Tibial nerve (tissue), 4 donors: ENCODE measurements around the gene CPAMD8.

Experiments
- EP300 ChIP-seq, 2 donors: sonication (generic); formaldehyde crosslinking; IDR thresholded peaks; one replicate each; pipeline ENCODE4 v1.6.1; 2017; ENCODE audit warnings: antibody characterized with exemption in 2 of 2, mild to moderate bottlenecking in 1 of 2
- POLR2A ChIP-seq, 2 donors: fragments of 450-650 bp; IDR thresholded peaks; one replicate each; pipeline ENCODE4 v1.6.1; 2017; ENCODE audit warnings: antibody characterized with exemption in 2 of 2, mild to moderate bottlenecking in 2 of 2, moderate library complexity in 2 of 2
- TF ChIP-seq, protein P1 (sequence below), 5 experiments: fragments of 200-600 bp in 3 of 5; fragments of 450-650 bp in 2 of 5; sonication (generic) in 3 of 5; IDR thresholded peaks; one replicate each; pipeline ENCODE4 v1.5.1; 2016 to 2019; ENCODE audit warnings: antibody characterized with exemption in 5 of 5, mild to moderate bottlenecking in 3 of 5, moderate library complexity in 2 of 5

DNA sequence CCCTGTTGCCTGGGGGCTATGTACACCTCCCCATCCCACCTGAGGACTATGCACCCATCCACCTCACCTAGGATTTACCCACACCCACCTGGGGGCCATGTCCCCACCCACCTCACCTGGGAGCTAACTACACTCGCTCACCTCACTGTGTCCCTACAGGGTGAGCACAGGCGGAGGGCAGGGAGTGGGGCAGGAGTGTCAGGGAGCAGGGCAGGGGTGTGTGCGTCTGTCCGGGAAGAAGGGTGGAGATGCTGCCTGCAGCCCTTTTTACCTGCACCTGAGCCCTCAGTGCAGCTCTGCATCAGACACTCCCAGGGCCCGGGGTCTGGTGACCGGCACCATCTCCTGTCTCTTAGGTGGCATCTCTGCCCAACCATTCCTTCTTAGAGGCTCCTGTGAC lies 10.6 kb upstream of the CPAMD8 start:
- TF ChIP-seq, protein P1, sequence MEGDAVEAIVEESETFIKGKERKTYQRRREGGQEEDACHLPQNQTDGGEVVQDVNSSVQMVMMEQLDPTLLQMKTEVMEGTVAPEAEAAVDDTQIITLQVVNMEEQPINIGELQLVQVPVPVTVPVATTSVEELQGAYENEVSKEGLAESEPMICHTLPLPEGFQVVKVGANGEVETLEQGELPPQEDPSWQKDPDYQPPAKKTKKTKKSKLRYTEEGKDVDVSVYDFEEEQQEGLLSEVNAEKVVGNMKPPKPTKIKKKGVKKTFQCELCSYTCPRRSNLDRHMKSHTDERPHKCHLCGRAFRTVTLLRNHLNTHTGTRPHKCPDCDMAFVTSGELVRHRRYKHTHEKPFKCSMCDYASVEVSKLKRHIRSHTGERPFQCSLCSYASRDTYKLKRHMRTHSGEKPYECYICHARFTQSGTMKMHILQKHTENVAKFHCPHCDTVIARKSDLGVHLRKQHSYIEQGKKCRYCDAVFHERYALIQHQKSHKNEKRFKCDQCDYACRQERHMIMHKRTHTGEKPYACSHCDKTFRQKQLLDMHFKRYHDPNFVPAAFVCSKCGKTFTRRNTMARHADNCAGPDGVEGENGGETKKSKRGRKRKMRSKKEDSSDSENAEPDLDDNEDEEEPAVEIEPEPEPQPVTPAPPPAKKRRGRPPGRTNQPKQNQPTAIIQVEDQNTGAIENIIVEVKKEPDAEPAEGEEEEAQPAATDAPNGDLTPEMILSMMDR (IDR thresholded peaks at IDR 0.05) = no peak
- no peak for TF ChIP-seq EP300 (IDR thresholded peaks at IDR 0.05)
- no peak for TF ChIP-seq POLR2A (IDR thresholded peaks at IDR 0.05)
